MM.1S (cell line): Measurements from ENCODE around the gene C18orf54.

ENCODE experiments used
- EZH2 ChIP-seq: fragments of 300-600 bp; sonication (generic); optimal IDR thresholded peaks from 2 replicates; pipeline ENCODE3; 2017; ENCODE audit warnings: low read depth, mild to moderate bottlenecking, antibody characterized with exemption, low read length, mixed read lengths
- EZH2phosphoT487 ChIP-seq: fragments of 300-600 bp; sonication (generic); IDR thresholded peaks from 2 replicates; pipeline ENCODE4 v1.6.1; 2018; ENCODE audit warnings: antibody characterized with exemption, low read length
- TF ChIP-seq, protein P1 (sequence below): fragments of 300-600 bp; sonication (generic); IDR thresholded peaks from 2 replicates; pipeline ENCODE4 v1.5.1; 2016; ENCODE audit warnings: antibody characterized with exemption, low read length, mixed read lengths

DNA sequence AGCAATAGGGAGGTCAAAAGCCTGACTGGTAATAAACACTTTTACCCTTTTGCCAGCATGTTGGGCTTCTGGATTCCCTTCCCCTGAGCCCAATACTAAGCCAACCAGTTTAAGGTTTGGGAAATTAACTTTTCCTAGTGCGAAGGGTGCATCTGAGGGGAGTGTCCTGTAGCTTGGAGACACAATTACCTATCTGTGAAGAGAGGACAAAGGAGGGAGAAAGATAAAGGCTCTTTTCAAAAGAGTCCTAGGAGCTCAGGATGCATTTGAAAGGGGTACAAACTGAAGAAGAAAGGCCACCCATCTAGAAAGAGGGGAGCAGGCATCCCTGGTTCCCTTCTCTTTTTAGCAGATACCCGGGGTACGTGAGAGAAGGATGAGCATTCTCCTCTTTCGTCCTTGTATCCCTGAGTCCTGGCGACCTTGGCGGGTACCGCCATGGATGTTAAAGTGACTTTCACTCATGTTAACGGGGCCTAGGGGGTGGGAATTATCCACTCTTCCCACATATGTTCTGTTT, 25.1 kb downstream of the C18orf54 start:
- TF ChIP-seq, protein P1, sequence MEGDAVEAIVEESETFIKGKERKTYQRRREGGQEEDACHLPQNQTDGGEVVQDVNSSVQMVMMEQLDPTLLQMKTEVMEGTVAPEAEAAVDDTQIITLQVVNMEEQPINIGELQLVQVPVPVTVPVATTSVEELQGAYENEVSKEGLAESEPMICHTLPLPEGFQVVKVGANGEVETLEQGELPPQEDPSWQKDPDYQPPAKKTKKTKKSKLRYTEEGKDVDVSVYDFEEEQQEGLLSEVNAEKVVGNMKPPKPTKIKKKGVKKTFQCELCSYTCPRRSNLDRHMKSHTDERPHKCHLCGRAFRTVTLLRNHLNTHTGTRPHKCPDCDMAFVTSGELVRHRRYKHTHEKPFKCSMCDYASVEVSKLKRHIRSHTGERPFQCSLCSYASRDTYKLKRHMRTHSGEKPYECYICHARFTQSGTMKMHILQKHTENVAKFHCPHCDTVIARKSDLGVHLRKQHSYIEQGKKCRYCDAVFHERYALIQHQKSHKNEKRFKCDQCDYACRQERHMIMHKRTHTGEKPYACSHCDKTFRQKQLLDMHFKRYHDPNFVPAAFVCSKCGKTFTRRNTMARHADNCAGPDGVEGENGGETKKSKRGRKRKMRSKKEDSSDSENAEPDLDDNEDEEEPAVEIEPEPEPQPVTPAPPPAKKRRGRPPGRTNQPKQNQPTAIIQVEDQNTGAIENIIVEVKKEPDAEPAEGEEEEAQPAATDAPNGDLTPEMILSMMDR, result no peak
- no peak for TF ChIP-seq EZH2phosphoT487
- TF ChIP-seq EZH2, result no peak
